GM19455 (cell line): Measurements from ENCODE around the gene CDA.

Source experiments
- ATAC-seq: cut with Tn5 transposase; IDR thresholded peaks from one replicate; pipeline ENCODE4 v1.9.1; 2021; ENCODE audit not compliant: unreplicated experiment

The CDA gene

GRCh38 chr1:20588634-20589225 is at the start of gene CDA:
Gene CDA, plus strand, starts transcription at chr1:20589097. Its CDS starts 33 bp downstream, at chr1:20589130.
- ATAC-seq, result no peak

- no peak for ATAC-seq
Measured at GRCh38 chr1:20540281-20540680, 48.6 kb upstream of the CDA start.

DNA sequence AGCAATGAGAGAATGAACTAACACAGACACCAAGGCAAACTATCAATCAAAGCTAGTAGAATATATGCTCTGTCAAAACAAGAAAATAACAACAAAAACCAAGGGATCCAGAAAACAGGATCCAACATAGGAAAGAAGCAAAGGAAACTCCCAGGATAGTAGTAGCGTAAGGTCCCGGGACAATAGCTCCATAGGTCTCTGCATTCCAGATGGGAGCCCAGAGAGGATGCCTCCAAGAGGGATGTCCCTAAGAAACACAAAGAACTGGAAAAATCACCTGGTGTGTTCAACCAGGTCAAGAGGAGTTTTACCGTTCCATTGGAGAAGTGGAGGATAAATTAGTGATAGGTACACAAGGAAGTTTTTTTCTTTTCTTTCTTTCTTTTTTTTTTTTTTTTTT is 42.3 kb upstream of the CDA start:
- ATAC-seq, result no peak

DNA sequence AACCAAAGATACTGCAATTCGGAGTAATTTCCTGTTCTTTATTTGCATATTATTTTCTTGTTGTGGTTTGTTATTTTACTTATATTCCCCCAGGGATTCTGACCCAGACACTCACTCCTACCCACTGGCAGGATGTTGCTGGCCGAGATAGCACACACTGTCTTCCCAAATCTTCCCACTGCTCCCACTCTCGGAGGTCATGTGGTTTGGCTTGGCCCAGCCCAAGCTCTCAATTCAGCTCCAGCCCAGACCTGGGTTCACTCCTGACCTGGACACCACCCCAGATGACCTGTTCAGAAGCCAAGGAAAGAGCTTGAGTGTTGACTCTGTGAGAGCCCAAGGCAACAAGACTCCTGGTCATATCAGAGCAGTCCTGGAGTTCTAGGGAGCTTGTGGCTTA is 37.7 kb upstream of the CDA start:
- no peak for ATAC-seq

DNA sequence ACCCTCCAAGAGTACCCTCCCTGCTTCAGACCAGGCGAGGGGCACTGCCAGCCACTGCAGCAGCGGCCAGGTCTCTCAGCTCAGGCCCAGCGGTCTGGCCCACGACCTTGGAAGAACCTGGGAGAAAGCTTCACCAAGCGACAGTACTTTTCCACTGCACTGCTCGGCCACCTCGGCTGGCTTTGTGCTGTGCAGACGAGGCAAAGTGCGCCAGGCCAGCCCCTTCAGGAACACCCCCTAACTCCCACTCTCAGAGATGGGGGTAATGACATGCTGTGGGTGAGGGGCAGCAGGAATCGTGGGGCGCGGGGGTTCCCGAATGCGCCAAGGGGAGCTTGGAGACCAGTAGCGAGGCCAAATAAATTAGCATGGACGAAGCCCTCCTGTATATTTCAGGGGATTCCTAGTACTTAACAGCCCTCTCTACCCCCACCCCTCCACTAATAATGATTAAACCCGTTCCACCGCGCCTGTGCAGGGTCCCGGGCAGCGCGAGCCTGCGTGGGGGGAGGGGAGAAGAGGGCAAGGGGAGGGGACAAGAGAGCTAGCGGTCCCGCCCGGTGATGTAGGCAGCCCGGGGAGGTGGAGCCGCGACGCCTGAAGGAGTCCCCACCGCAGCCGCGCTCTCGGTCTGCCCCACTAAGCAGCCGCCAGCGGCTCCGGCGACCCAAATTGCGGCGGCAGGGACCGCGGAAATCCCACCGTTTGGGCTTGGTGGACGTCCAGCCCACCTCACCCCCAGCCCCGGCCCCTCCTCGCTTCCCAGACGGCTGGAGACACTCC is 36.8 kb upstream of the CDA start, which contains the start of gene FAM43B:
FAM43B (plus strand) TSS at position 629 of the 783 bp plus-strand sequence. CDS start 401 bp downstream, outside the sequence.
- no peak for ATAC-seq

DNA sequence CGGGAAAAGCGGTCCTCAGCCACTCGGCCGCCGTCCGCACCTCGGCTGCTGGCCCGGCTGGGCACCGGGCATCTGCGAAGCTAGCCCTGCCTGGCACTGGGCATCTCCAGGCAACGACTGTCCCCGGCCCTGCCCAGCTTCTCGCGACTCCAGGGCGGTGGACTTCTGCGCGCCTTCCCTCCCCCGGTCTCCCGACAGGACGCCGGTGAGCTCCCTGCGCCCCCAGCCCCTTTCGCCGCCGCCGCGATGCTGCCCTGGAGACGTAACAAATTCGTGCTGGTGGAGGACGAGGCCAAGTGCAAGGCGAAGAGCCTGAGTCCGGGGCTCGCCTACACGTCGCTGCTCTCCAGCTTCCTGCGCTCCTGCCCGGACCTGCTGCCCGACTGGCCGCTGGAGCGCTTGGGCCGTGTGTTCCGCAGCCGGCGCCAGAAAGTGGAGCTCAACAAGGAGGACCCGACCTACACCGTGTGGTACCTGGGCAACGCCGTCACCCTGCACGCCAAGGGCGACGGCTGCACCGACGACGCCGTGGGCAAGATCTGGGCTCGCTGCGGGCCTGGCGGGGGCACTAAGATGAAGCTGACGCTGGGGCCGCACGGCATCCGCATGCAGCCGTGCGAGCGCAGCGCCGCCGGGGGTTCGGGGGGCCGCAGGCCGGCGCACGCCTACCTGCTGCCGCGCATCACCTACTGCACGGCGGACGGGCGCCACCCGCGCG is 36.0 kb upstream of the CDA start:
- ATAC-seq, result no peak

DNA sequence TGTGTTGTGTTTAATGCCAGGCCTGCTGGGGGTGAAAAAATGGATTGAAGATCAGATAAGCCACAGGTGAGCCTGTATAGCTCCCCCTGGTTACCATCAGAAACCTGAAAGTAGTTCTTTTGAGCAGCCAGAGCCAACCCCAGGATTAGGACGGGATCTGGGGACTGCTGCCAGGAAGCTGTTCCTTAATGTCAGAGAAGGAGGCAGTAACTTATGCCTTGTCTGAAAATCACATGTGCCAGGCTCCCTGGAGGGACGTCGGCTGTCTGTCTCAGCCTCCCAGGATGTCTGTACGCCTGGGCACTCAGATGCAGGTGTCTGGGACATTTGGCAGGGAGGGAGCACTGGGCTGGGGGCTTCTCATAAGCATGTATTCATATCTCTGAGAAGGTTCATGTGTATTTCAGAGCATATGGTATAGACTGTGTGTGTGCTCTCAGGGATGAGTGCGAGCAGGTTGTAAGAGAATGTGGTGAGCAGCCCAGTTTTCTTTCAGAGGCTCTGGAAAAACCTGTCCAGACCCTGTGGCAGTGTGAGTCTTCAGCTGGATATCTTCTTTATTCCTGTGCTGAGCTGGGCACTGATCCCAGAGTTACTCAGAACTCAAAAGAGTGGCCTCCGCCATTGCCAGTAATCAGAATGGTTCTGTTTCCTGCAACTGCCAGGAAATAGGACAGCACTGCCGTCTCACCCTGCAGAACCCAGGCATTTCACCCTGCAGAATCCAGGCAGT is 33.7 kb upstream of the CDA start:
- ATAC-seq, result no peak

- no peak for ATAC-seq
Measured at GRCh38 chr1:20555758-20556120, 33.2 kb upstream of the CDA start.

- no peak for ATAC-seq
Measured at GRCh38 chr1:20558191-20558590, 30.7 kb upstream of the CDA start.

- no peak for ATAC-seq
Measured at GRCh38 chr1:20560966-20561365, 27.9 kb upstream of the CDA start.

DNA sequence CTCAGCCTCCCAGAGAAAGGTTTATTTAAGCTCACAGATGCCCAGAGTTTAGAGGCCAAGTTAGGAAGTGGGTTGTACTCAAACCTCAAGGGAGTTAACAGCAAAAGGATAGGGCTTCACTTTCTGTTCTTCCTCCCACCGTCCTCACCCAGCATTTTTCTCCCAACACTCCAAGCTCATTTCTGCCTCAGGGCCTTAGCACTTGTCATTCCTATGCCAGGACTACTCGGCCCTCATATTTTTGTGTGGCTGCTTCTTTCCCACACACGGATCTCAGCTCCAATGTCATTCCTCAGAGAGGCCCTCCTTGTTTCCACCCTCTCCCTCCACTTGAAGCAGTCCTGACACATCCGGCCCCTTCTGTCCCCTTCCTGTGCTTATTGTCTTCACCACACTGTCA is 23.7 kb upstream of the CDA start:
- ATAC-seq, result no peak

DNA sequence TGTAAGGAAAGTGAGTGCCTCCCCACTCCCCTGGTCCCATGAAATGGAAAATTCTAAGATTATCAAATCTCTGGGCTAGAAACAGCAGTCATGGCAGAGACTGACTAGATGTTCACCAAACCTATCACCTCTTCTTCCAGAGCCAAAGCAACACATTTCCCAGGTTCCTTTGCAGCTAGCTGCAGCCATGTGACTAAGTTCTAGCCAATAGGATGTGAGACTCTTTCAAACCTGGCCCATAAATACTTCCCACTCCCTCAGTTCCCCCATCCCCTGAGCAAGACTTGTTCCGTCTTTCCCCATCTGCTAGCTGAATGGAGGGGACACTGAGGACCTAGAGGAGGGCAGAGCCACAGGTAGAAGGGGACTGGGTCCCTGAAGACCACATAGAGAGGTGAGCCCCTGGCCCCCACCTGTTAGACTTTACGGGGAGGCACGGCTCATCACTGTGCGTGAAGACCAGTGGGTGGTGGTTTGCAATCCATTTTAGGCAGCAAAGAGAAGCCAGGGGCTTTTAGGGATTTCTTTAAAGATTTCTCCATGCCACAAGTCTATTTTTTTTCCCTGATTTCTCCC is 19.3 kb upstream of the CDA start:
- ATAC-seq, result no peak

- no peak for ATAC-seq
Measured at GRCh38 chr1:20571427-20571826, 17.5 kb upstream of the CDA start.

DNA sequence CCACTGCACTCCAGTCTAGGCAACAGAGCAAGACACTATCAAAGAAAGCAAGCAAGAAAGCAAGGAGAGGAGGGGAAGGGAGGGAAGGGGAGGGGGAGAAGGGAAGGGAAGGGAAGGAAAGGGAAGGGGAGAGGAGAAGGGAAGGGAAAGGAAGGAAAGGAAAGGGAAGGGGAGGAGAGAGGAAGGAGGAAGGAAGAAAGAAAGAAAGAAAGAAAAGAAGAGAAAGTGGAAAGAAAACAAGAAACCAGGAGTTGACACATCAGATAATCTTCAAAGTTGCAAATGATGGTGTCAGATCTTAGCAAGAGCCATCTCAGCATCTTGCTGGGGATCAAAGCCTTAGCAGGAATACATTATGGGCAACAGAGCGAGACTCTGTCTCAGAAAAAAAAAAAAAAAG is 14.9 kb upstream of the CDA start:
- ATAC-seq, result no peak

- no peak for ATAC-seq
Measured at GRCh38 chr1:20574686-20575540, 14.0 kb upstream of the CDA start.

GRCh38 chr1:20575541-20576336 is 13.2 kb upstream of the CDA start:
- ATAC-seq, result no peak

- ATAC-seq, result no peak
Measured at GRCh38 chr1:20578062-20578461, 10.8 kb upstream of the CDA start.

DNA sequence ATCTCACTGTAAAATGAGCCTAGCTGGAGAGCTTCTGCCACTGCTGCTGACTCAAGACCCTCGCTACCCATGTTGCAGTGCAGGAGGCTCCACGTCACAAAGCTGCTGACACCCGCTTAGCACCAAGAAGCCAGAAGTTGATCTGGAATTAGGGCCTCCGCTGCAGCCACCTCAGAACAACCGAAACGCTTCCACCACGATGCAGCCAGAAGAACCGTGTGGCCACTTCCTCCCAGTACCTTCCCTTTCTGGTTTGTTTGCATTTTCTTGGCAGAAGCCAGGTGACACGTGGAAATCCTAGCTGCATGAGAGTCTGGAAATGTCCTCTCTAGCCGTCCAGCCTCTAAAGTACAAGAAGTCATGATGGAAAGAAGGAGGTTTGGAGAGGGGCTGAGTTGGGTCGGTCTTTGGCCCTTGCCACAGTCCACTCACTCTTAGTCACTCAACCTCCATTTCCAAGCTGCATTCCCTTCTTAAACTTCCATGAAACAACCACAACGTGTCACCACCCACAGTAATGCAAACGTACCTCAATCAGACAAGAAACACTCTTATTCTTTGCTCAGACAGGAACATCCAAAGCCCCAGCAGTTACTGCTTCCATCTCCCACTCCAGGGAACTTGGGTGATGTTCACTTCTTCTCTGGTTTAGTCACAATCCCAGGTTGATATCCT is 10.0 kb upstream of the CDA start:
- no peak for ATAC-seq

DNA sequence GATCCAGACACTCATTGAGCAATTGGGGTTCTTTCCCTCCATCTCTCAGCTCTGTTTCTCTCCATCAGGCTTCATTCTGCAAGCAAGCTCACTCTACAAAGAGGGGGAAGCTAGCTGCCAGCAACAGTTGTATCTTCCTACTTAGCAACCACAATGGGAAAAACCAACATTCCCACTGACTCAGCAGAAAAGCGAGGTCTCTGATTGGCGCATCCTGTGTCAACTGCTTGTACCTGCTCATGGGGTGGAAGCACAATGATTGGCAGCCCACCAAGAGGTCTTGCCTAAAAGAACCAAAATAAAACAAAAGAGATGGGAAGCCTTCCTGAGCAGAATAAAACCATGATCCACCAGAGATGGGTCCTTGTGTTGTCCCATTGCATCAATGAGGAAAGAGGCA is 4.0 kb upstream of the CDA start:
- no peak for ATAC-seq
